H1 (cell line): ENCODE data around the gene TMEM221. TPM values are rescaled to one million over a fixed set of nuclear protein-coding genes. Genes with fewer than 3 reads are reported as not detected.

ENCODE experiments used
- BCL11A ChIP-seq, 2 experiments: IDR thresholded peaks; one replicate each; pipeline ENCODE4 v1.6.1; 2011; ENCODE audit warnings: low read depth in 2 of 2, low read length in 2 of 2, mild to moderate bottlenecking in 2 of 2
- CBX5 ChIP-seq: fragments of 300-800, 300-1000 bp; sonication (generic); IDR thresholded peaks from 2 replicates; pipeline ENCODE4 v1.7.1; 2016; ENCODE audit warnings: antibody characterized with exemption, low read length, low read depth
- CEBPB ChIP-seq: IDR thresholded peaks from 2 replicates; pipeline ENCODE4 v1.6.1; 2012; ENCODE audit warnings: low read depth, low read length
- EP300 ChIP-seq, 2 experiments: IDR thresholded peaks; 1 replicate in 1 of 2; 2 replicates in 1 of 2; pipeline ENCODE4 v1.6.1; 2011 to 2012; ENCODE audit warnings: low read depth in 2 of 2, low read length in 2 of 2, mild to moderate bottlenecking in 2 of 2, borderline replicate concordance in 1 of 2, inconsistent platforms in 1 of 2, moderate library complexity in 1 of 2
- EZH2 ChIP-seq: fragments of 200-600 bp; sonication (generic); IDR thresholded peaks from 2 replicates; pipeline ENCODE4 v1.7.1; 2012; ENCODE audit warnings: low read depth, mild to moderate bottlenecking, moderate library complexity, low read length, inconsistent platforms; ENCODE audit not compliant: severe bottlenecking
- GTF2F1 ChIP-seq: IDR thresholded peaks from 2 replicates; pipeline ENCODE4 v1.6.1; 2012; ENCODE audit warnings: low read depth, low read length, improper control_type of control experiment, borderline replicate concordance
- HDAC2 ChIP-seq, 2 experiments: fragments of 300-600 bp in 1 of 2; sonication (generic) in 1 of 2; IDR thresholded peaks; 2 replicates each; pipeline ENCODE4 v1.6.1; 2011 to 2012; ENCODE audit warnings: low read depth in 2 of 2, low read length in 2 of 2, mild to moderate bottlenecking in 2 of 2, moderate library complexity in 2 of 2, borderline replicate concordance in 1 of 2, inconsistent platforms in 1 of 2
- HDAC6 ChIP-seq: IDR thresholded peaks from one replicate; pipeline ENCODE4 v1.7.1; 2012; ENCODE audit warnings: low read depth, mild to moderate bottlenecking, inconsistent platforms, low read length, moderate library complexity
- KDM5A ChIP-seq: fragments of 200-600 bp; IDR thresholded peaks from 2 replicates; pipeline ENCODE4 v1.7.1; 2012; ENCODE audit warnings: mild to moderate bottlenecking, low read length, inconsistent platforms, mixed read lengths
- MAFK ChIP-seq: IDR thresholded peaks from 2 replicates; pipeline ENCODE4 v1.6.1; 2012; ENCODE audit warnings: low read depth, mild to moderate bottlenecking, improper control_type of control experiment, low read length
- RAD21 ChIP-seq, 2 experiments: IDR thresholded peaks in 1 of 2; conservative IDR thresholded peaks in 1 of 2; 2 replicates each; pipeline ENCODE4 v1.6.1; 2011; ENCODE audit warnings: low read depth in 2 of 2, low read length in 2 of 2, improper control_type of control experiment in 1 of 2, inconsistent platforms in 1 of 2, mild to moderate bottlenecking in 1 of 2, moderate library complexity in 1 of 2
- RBBP5 ChIP-seq: IDR thresholded peaks from 2 replicates; pipeline ENCODE4 v1.7.1; 2012; ENCODE audit warnings: low read depth, mild to moderate bottlenecking, inconsistent platforms, low read length, moderate library complexity, borderline replicate concordance
- RFX5 ChIP-seq: IDR thresholded peaks from 2 replicates; pipeline ENCODE4 v1.6.1; 2011; ENCODE audit warnings: low read depth, low read length, improper control_type of control experiment, borderline replicate concordance
- SIRT6 ChIP-seq: IDR thresholded peaks from one replicate; pipeline ENCODE4 v1.7.1; 2012; ENCODE audit warnings: low read length, inconsistent platforms
- SIX5 ChIP-seq: IDR thresholded peaks from 2 replicates; pipeline ENCODE4 v1.6.1; 2011; ENCODE audit warnings: mild to moderate bottlenecking, low read depth, low read length
- SRF ChIP-seq: IDR thresholded peaks from 2 replicates; pipeline ENCODE4 v1.6.1; 2011; ENCODE audit warnings: mild to moderate bottlenecking, low read depth, low read length, moderate library complexity
- TEAD4 ChIP-seq: IDR thresholded peaks from 2 replicates; pipeline ENCODE4 v1.6.1; 2012; ENCODE audit warnings: low read depth, low read length, inconsistent platforms, mixed read lengths
- polyA plus RNA-seq, 7 experiments: library from polyadenylated mRNA; depleted of rRNA in 3 of 7; stranded (reverse) in 5 of 7; unstranded in 2 of 7; fragments of >200 nt in 5 of 7; fragments of 200-250 nt in 2 of 7; gene quantifications; 1 replicate in 5 of 7; 2 replicates in 1 of 7; 4 replicates in 1 of 7; pipeline versions ENCODE4 v1.2.1 to v1.2.3, GENCODE V29; 2011 to 2013; ENCODE audit warnings: missing spikeins in 2 of 7, mixed read lengths in 2 of 7
- total RNA-seq: library from RNA; stranded (reverse); fragmentation: NEBNext Ultra II Directional; extraction: Animal tissue kit (Norgen Biotek cat#: 25700); gene quantifications from 2 replicates; pipeline ENCODE4 v1.2.1, GENCODE V29; 2021
- TF ChIP-seq, protein P1 (sequence below): IDR thresholded peaks from 2 replicates; pipeline ENCODE4 v1.6.1; 2011; ENCODE audit warnings: low read length, improper control_type of control experiment
- TF ChIP-seq, protein P2 (sequence below), 3 experiments: IDR thresholded peaks; 1 replicate in 2 of 3; 2 replicates in 1 of 3; pipeline versions ENCODE4 v1.5.1 to v1.6.1; 2011; ENCODE audit warnings: low read length in 3 of 3, mild to moderate bottlenecking in 3 of 3, inconsistent platforms in 2 of 3, low read depth in 1 of 3, moderate library complexity in 1 of 3; ENCODE audit not compliant: insufficient read depth in 1 of 3; ENCODE audit errors: control extremely low read depth in 1 of 3

Gene TMEM221
- total and polyA plus RNA-seq, 2 of the 8 experiments (the other 6 are each of a cell fraction or from before 2014, with no cell fraction given): 1.4 to 2.0 TPM

DNA sequence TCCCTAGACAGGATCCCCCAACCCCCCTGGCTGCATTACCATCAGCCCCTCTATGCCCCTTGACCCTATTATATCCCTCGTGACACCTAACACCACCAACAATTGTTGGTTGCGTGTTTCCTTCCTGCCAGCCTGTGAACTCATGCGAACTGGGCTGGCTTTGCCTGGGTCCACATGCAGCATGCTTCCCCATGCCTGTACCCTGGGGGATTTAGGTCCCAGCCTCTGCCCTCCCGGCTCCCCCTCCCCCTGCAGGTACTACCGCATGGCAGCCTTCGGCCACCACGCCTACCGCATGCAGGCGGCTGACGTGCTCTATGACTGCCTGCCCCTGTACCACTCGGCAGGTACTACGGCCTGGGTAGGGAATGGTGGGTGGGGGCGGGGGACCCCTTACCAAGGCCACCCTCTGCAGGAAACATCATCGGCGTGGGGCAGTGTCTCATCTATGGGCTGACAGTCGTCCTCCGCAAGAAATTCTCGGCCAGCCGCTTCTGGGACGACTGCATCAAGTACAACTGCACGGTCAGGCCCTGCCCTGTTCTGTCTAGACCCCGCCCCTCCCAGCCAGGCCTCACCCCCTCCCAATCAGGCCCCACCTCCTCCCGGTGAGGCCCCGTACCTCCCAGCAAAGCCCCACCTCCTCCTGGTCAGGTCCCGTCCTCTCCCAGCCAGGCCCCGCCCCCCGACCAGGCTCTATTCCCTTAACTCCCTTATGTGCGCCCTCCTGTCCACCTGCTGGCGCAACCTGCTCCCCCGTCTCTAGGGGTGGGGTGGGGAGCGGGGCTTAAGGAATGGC lies 40.3 kb upstream of the TMEM221 start (continued):
- TF ChIP-seq RFX5: no peak
- no peak for TF ChIP-seq CBX5
- TF ChIP-seq RAD21 (IDR thresholded peaks at IDR 0.05 in 1 of 2, conservative IDR thresholded peaks at IDR 0.05 in 1 of 2; ENCODE audit: low read depth in 2 of 2, low read length in 2 of 2): peak; percentile 48 to 58
- TF ChIP-seq MAFK: no peak
- TF ChIP-seq, protein P1, sequence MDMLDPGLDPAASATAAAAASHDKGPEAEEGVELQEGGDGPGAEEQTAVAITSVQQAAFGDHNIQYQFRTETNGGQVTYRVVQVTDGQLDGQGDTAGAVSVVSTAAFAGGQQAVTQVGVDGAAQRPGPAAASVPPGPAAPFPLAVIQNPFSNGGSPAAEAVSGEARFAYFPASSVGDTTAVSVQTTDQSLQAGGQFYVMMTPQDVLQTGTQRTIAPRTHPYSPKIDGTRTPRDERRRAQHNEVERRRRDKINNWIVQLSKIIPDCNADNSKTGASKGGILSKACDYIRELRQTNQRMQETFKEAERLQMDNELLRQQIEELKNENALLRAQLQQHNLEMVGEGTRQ: no peak
- TF ChIP-seq RBBP5: 0 out of 2 replicates have a peak, but pooled peaks have one; percentile 51
- no peak; a peak in 1 of 4 replicates for TF ChIP-seq HDAC2 (IDR thresholded peaks at IDR 0.05; ENCODE audit: borderline replicate concordance in 1 of 2, low read depth in 2 of 2, low read length in 2 of 2)
- no peak for TF ChIP-seq SRF
- TF ChIP-seq EP300 (IDR thresholded peaks at IDR 0.05; ENCODE audit: borderline replicate concordance in 1 of 2, low read depth in 2 of 2, low read length in 2 of 2): no peak
- no peak for TF ChIP-seq SIX5
- TF ChIP-seq CEBPB: no peak
- TF ChIP-seq BCL11A (IDR thresholded peaks at IDR 0.05; ENCODE audit: low read depth in 2 of 2, low read length in 2 of 2): no peak
- TF ChIP-seq, protein P2, sequence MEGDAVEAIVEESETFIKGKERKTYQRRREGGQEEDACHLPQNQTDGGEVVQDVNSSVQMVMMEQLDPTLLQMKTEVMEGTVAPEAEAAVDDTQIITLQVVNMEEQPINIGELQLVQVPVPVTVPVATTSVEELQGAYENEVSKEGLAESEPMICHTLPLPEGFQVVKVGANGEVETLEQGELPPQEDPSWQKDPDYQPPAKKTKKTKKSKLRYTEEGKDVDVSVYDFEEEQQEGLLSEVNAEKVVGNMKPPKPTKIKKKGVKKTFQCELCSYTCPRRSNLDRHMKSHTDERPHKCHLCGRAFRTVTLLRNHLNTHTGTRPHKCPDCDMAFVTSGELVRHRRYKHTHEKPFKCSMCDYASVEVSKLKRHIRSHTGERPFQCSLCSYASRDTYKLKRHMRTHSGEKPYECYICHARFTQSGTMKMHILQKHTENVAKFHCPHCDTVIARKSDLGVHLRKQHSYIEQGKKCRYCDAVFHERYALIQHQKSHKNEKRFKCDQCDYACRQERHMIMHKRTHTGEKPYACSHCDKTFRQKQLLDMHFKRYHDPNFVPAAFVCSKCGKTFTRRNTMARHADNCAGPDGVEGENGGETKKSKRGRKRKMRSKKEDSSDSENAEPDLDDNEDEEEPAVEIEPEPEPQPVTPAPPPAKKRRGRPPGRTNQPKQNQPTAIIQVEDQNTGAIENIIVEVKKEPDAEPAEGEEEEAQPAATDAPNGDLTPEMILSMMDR (IDR thresholded peaks at IDR 0.05; ENCODE audit: control extremely low read depth in 1 of 3, insufficient read depth in 1 of 3, low read depth in 1 of 3, low read length in 3 of 3): peak; percentile 71 to 86 (median 84)
- no peak for TF ChIP-seq GTF2F1
- peak; percentile 13; the same call in 1 of the 2 replicates for TF ChIP-seq TEAD4
- no peak for TF ChIP-seq SIRT6
- no peak for TF ChIP-seq HDAC6
- no peak for TF ChIP-seq KDM5A
- no peak for TF ChIP-seq EZH2
